22Rv1 (cell line): Measurements from ENCODE around the gene SKI.

Experiments used
- ZFX ChIP-seq: fragments of 450-650 bp; IDR thresholded peaks from 2 replicates; pipeline ENCODE4 v1.6.1; 2017; ENCODE audit warnings: antibody characterized with exemption, borderline replicate concordance
- TF ChIP-seq, protein P1 (sequence below): fragments of 450-650 bp; IDR thresholded peaks from 2 replicates; pipeline ENCODE4 v1.5.1; 2017; ENCODE audit warnings: mild to moderate bottlenecking

- TF ChIP-seq, protein P1, sequence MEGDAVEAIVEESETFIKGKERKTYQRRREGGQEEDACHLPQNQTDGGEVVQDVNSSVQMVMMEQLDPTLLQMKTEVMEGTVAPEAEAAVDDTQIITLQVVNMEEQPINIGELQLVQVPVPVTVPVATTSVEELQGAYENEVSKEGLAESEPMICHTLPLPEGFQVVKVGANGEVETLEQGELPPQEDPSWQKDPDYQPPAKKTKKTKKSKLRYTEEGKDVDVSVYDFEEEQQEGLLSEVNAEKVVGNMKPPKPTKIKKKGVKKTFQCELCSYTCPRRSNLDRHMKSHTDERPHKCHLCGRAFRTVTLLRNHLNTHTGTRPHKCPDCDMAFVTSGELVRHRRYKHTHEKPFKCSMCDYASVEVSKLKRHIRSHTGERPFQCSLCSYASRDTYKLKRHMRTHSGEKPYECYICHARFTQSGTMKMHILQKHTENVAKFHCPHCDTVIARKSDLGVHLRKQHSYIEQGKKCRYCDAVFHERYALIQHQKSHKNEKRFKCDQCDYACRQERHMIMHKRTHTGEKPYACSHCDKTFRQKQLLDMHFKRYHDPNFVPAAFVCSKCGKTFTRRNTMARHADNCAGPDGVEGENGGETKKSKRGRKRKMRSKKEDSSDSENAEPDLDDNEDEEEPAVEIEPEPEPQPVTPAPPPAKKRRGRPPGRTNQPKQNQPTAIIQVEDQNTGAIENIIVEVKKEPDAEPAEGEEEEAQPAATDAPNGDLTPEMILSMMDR, result peak; percentile 96
- no peak for TF ChIP-seq ZFX
Observed at GRCh38 chr1:2194898-2195673, 33.0 kb upstream of the SKI start.
